MM.1S (cell line): ENCODE measurements around the gene LHX1.

Experiments used
- DNase-seq: peaks from one replicate; pipeline ENCODE4 v3.0.0-alpha.2; 2015
- H2AFZ ChIP-seq: fragments of 300-600 bp; sonication (generic); 2 replicates; pipeline ENCODE4 v1.6.0; 2016; ENCODE audit warnings: antibody characterized with exemption, low read length
- H3F3A ChIP-seq: fragments of 300-600 bp; sonication (generic); 2 replicates; pipeline ENCODE4 v1.6.1; 2016; ENCODE audit warnings: mild to moderate bottlenecking, antibody characterized with exemption, low read length, moderate library complexity, mixed read lengths; ENCODE audit not compliant: insufficient read depth
- H3K27ac ChIP-seq: fragments of 300-600 bp; sonication (generic); 2 replicates; pipeline ENCODE4 v1.5.1; 2016; ENCODE audit warnings: mild to moderate bottlenecking, low read length
- H3K27me3 ChIP-seq: fragments of 300-600 bp; sonication (generic); replicated peaks from 2 replicates; pipeline ENCODE4 v1.6.0; 2016; ENCODE audit warnings: low read length; ENCODE audit not compliant: insufficient read depth
- H3K36me3 ChIP-seq: fragments of 300-600 bp; sonication (generic); replicated peaks from 2 replicates; pipeline ENCODE4 v1.6.1; 2016; ENCODE audit warnings: mild to moderate bottlenecking, low read length, mixed read lengths; ENCODE audit not compliant: insufficient read depth
- H3K4me1 ChIP-seq: fragments of 300-600 bp; sonication (generic); 2 replicates; pipeline ENCODE4 v1.6.1; 2016; ENCODE audit warnings: low read length, mixed read lengths
- H3K4me2 ChIP-seq: fragments of 300-600 bp; sonication (generic); 2 replicates; pipeline ENCODE4 v1.6.0; 2016; ENCODE audit warnings: low read depth, low read length
- H3K4me3 ChIP-seq: fragments of 300-600 bp; sonication (generic); 2 replicates; pipeline ENCODE4 v1.5.1; 2016; ENCODE audit warnings: low read length, mixed read lengths
- H3K79me2 ChIP-seq: fragments of 300-600 bp; sonication (generic); 2 replicates; pipeline ENCODE4 v1.6.1; 2016; ENCODE audit warnings: mixed run types, low read length, mixed read lengths
- H3K9ac ChIP-seq: fragments of 300-600 bp; sonication (generic); 2 replicates; pipeline ENCODE4 v1.6.1; 2016; ENCODE audit warnings: low read length, mixed read lengths
- H3K9me2 ChIP-seq: fragments of 300-600 bp; sonication (generic); replicated peaks from 2 replicates; pipeline ENCODE4 v1.6.1; 2016; ENCODE audit warnings: mild to moderate bottlenecking, low read length, mixed read lengths; ENCODE audit not compliant: insufficient read depth
- H3K9me3 ChIP-seq: fragments of 300-600 bp; sonication (generic); replicated peaks from 2 replicates; pipeline ENCODE4 v1.6.1; 2016; ENCODE audit warnings: mild to moderate bottlenecking, low read length, mixed read lengths; ENCODE audit not compliant: insufficient read depth
- H4K20me1 ChIP-seq: fragments of 300-600 bp; sonication (generic); 2 replicates; pipeline ENCODE4 v1.6.1; 2016; ENCODE audit warnings: mild to moderate bottlenecking, low read length, moderate library complexity, mixed read lengths; ENCODE audit not compliant: insufficient read depth
- CTCF ChIP-seq: fragments of 300-600 bp; sonication (generic); IDR thresholded peaks from 2 replicates; pipeline ENCODE4 v1.5.1; 2016; ENCODE audit warnings: antibody characterized with exemption, low read length, mixed read lengths
- EZH2 ChIP-seq: fragments of 300-600 bp; sonication (generic); optimal IDR thresholded peaks from 2 replicates; pipeline ENCODE3; 2017; ENCODE audit warnings: low read depth, mild to moderate bottlenecking, antibody characterized with exemption, low read length, mixed read lengths
- EZH2phosphoT487 ChIP-seq: fragments of 300-600 bp; sonication (generic); IDR thresholded peaks from 2 replicates; pipeline ENCODE4 v1.6.1; 2018; ENCODE audit warnings: antibody characterized with exemption, low read length

The LHX1 gene

DNA sequence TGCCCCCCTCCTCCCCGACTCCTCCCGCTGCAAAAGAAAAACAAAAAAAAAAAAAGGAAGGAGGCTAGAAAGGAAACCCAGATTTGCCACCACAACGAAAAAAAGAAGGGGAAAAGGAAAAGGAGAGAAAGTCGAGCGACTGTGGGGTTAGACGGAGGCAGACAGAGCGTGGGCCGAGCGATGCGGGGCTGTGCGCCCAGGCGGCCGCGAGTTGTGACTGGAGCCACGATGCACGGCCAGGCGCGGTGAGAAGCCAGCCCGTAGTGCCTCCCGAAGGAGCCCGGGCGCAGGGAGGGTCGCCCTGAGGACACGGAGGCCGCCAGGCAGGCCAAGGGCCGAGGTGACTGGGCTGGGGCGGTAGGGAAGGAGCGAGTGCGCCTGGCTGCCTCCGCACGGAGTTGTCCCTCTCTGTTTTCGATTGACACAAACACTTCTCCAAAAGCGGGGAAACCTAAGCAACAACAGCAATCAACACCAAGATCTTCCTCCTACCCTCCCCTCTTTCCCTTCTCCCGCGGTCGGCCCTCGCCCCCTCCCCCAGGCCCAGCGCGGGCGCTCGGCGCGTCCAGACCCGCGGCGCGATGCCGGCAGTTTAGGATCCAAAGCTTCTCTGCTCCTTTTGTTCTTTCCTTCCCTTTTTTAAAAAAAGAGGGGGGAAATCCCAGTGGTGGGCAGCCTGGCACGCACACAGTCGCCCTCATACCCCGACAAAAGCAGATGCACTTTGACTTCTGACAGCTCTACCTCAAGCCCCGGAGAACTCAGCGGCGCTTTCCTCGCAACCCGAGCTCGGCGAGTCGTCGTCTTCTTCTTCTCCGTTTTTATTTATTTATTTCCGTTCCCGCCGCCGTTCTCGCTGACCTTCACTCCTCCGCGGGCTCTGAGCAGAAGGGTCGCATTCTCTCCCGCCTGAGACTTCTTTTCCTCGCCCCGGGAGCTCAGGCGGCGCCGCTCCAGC is at the start of gene LHX1:
Gene LHX1 (plus strand): TSS at position 475 of the 958 bp plus-strand sequence. CDS start 723 bp downstream, outside the sequence.
- Histone ChIP-seq H3K27ac (no peak within 1 kb of the TSS), H3K27me3 (peaks cover 96% of the 10 kb centered on the region), H2AFZ (no peak within 1 kb of the TSS), H3K4me1 (no peaks in the 10 kb centered on the region), H3K79me2 (no peaks in the 10 kb centered on the region), H3K36me3 (no peaks in the 10 kb centered on the region), H3K9me2 (no peaks in the 10 kb centered on the region), H3F3A (no peaks in the 10 kb centered on the region), H4K20me1 (no peaks in the 10 kb centered on the region), H3K9ac (no peak within 1 kb of the TSS), H3K9me3 (no peaks in the 10 kb centered on the region), H3K4me2 (peak within 1 kb of the TSS; percentile 83), H3K4me3 (peak within 1 kb of the TSS; percentile 50)
- no peak for DNase-seq
- TF ChIP-seq CTCF (no peak), EZH2phosphoT487 (no peak), EZH2 (no peak)

GRCh38 chr17:36888236-36888951 is 48.9 kb upstream of the LHX1 start:
- no peak for TF ChIP-seq EZH2
- no peak for TF ChIP-seq CTCF
- no peak for TF ChIP-seq EZH2phosphoT487
- no peaks in the 10 kb centered on the region for H3K36me3 ChIP-seq
- H2AFZ ChIP-seq: no peak overlapping the region
- peak; percentile 67 for DNase-seq
- H3K4me1 ChIP-seq: peaks cover 30% of the 10 kb centered on the region
- no peaks in the 10 kb centered on the region for H3K9me3 ChIP-seq
- H3K79me2 ChIP-seq: no peaks in the 10 kb centered on the region
- peaks cover 12% of the 10 kb centered on the region; the same call in 1 of the 2 replicates for H3K27me3 ChIP-seq
- H3K9me2 ChIP-seq: no peaks in the 10 kb centered on the region
- H3F3A ChIP-seq: no peaks in the 10 kb centered on the region
- H3K27ac ChIP-seq: peak overlapping the region; percentile 28; the same call in 1 of the 2 replicates
- no peaks in the 10 kb centered on the region for H4K20me1 ChIP-seq
- H3K9ac ChIP-seq: no peak overlapping the region
- peak overlapping the region; percentile 17; the same call in 1 of the 2 replicates for H3K4me2 ChIP-seq
- no peak overlapping the region for H3K4me3 ChIP-seq

DNA sequence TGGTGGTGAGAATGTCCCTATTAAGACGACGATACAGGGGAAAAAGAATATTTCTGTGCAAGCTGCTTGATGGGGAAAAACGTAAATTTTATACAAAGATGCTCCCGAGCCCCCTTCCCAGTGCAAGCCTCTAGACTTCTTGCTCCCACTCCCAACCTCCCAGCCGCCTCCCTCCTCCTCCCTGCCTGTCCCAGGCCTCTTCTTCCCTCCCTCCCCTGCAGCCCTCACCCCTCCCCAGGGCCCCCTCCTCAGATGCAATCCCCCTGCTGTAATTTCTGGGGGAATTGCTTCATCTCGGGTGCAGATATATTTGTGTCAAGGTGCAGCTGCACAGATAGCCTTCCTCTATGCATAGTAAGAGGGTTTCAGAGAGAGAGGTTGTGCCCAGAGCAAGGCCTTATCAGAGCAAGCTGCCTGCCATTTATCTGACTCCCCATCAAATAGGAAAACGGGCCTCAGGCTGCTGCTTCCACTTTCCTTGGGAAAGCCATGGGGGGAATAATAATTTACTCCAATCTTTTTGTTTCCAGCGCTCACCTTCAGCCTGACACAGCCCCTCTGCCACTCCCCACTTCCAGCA is 47.4 kb upstream of the LHX1 start:
- H3F3A ChIP-seq: no peaks in the 10 kb centered on the region
- no peak overlapping the region for H3K9ac ChIP-seq
- no peak overlapping the region for H2AFZ ChIP-seq
- H3K27me3 ChIP-seq: peaks cover 8% of the 10 kb centered on the region; the same call in 1 of the 2 replicates
- H3K4me3 ChIP-seq: no peak overlapping the region
- H3K4me1 ChIP-seq: peaks cover 30% of the 10 kb centered on the region
- no peaks in the 10 kb centered on the region for H3K9me3 ChIP-seq
- no peaks in the 10 kb centered on the region for H3K9me2 ChIP-seq
- no peak for TF ChIP-seq CTCF
- no peak for TF ChIP-seq EZH2phosphoT487
- no peak for TF ChIP-seq EZH2
- H3K36me3 ChIP-seq: no peaks in the 10 kb centered on the region
- H4K20me1 ChIP-seq: no peaks in the 10 kb centered on the region
- no peaks in the 10 kb centered on the region for H3K79me2 ChIP-seq
- no peak overlapping the region for H3K27ac ChIP-seq
- DNase-seq: no peak
- H3K4me2 ChIP-seq: no peak overlapping the region
